Small intestine (tissue), 7 donors: ENCODE data around the gene MADD. TPM values are rescaled to one million over a fixed set of nuclear protein-coding genes. Genes with fewer than 3 reads are reported as not detected.

ENCODE experiments used
- DNase-seq, 2 donors: peaks; one replicate each; pipeline versions ENCODE4 v3.0.0 to v3.0.0-alpha.2; 2013
- FAIRE-seq: peaks from 2 replicates; lab custom pipeline; 2012; peaks lifted over from hg19 to GRCh38; lab: Jason Lieb, UNC
- H3K27ac ChIP-seq, 3 donors: one replicate each; pipeline ENCODE4 v1.5.1; 2013; ENCODE audit warnings: low read length in 2 of 3, mild to moderate bottlenecking in 2 of 3, control low read depth in 1 of 3, inconsistent platforms in 1 of 3, low read depth in 1 of 3, moderate library complexity in 1 of 3
- H3K27me3 ChIP-seq, 3 donors: one replicate each; pipeline ENCODE4 v1.6.1; 2013; ENCODE audit warnings: low read length in 3 of 3, inconsistent platforms in 1 of 3; ENCODE audit not compliant: control insufficient read depth in 3 of 3, insufficient read depth in 3 of 3
- H3K36me3 ChIP-seq, 3 donors: one replicate each; pipeline ENCODE4 v1.6.1; 2013; ENCODE audit warnings: low read length in 3 of 3, inconsistent platforms in 1 of 3, low read depth in 1 of 3, mild to moderate bottlenecking in 1 of 3, moderate library complexity in 1 of 3; ENCODE audit not compliant: control insufficient read depth in 3 of 3, insufficient read depth in 2 of 3
- H3K4me1 ChIP-seq, 3 donors: one replicate each; pipeline ENCODE4 v1.6.1; 2013; ENCODE audit warnings: low read length in 2 of 3, inconsistent platforms in 1 of 3, low read depth in 1 of 3, mild to moderate bottlenecking in 1 of 3, moderate library complexity in 1 of 3; ENCODE audit not compliant: control insufficient read depth in 3 of 3, insufficient read depth in 2 of 3
- H3K4me3 ChIP-seq, 3 donors: one replicate each; pipeline ENCODE4 v1.5.1; 2013; ENCODE audit warnings: low read length in 3 of 3, control low read depth in 1 of 3, inconsistent platforms in 1 of 3, low read depth in 1 of 3, mild to moderate bottlenecking in 1 of 3, moderate library complexity in 1 of 3
- H3K9me3 ChIP-seq, 2 donors: one replicate each; pipeline ENCODE4 v1.6.1; 2013; ENCODE audit warnings: low read depth in 1 of 2, low read length in 1 of 2; ENCODE audit not compliant: control insufficient read depth in 2 of 2, insufficient read depth in 1 of 2
- WGBS, 3 donors: extraction: QIAGEN DNeasy Blood & Tissue Kit; methylation state at CpG; one replicate each; pipeline ENCODE4 v1.1.7; 2013; 5-methylcytosine and 5-hydroxymethylcytosine counted together
- polyA plus RNA-seq, 4 donors: library from polyadenylated mRNA; stranded (reverse) in 3 of 4; unstranded in 1 of 4; fragments of 200-250 nt in 3 of 4; fragments of 120-200 nt in 1 of 4; gene quantifications; one replicate each; pipeline versions ENCODE4 v1.2.1 to v1.2.3, GENCODE V29; 2013
- donor health status: healthy with polysubstance abuse.
- donor health status: control.
- donor health status: control.
- donor health status: Bipolar disorder and iron deficiency.
- donor health status: healthy.

MADD gene
- polyA plus RNA-seq, 4 donors = 19.2 to 45.1 (median 25.8) TPM

DNA sequence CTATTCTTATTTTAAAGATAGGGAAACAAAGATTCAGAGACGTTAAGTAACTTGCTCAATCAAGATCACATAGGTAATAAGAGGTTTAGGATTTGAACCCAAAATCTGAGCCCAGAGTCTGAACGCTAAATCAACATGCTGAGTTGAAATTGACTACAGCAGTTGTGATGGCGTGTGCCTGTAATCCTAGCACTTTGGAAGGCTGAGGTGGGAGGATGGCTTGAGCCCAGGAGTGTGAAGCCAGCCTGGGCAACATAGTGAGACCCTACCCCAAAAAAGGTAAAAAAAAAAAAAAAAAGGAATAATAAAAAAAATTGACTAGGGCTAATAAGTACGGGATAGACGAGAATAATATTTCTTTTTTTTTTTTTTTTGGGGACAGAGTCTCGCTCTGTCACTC is 13.6 kb upstream of the MADD start:
- WGBS, 3 donors = 70 to 82% (median 82%) methylated on average over 6 of the region's 6 CpGs
- no peak for FAIRE-seq

DNA sequence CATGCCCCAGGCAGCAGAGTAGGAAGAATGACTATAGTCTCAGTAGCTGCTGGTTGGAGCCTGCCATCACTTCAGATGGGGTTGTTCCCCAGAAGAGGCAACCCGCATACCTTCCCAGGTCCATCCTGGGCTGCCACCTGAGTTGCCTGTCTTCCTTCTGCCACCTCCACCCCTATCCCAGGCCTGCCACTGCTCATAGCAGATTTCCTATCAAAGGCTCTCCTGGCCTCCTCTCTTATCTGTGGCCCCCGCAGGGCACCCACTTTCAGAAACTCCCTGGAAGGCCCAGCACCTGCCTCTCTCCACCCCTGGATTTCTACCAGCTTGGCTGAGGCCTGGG is 12.8 kb upstream of the MADD start:
- peaks cover 2 to 71% (median 21%) of the 10 kb centered on the region in 3 donors for H3K4me1 ChIP-seq
- no peak for FAIRE-seq
- WGBS, 3 donors = 16 to 40% (median 33%) methylated on average over 2 of the region's 2 CpGs
- H3K36me3 ChIP-seq = peaks cover 0 to 27% (median 0%) of the 10 kb centered on the region in 3 donors
- H3K27me3 ChIP-seq = no peaks in the 10 kb centered on the region
- peak overlapping the region; percentile 50 to 83 (median 80) for H3K27ac ChIP-seq
- no peak for DNase-seq
- no peaks in the 10 kb centered on the region for H3K9me3 ChIP-seq
- peak overlapping the region in 1 of 3 donors; percentile 56 for H3K4me3 ChIP-seq

More for the DNA sequence above, 13.6 kb upstream of the MADD start:
- Histone ChIP-seq H3K4me3 (no peak overlapping the region), H3K9me3 (no peaks in the 10 kb centered on the region), H3K27me3 (no peaks in the 10 kb centered on the region), H3K27ac (peak overlapping the region in 1 of 3 donors; percentile 99), H3K36me3 (peaks cover 0 to 19% (median 0%) of the 10 kb centered on the region in 3 donors), H3K4me1 (peaks cover 2 to 71% (median 21%) of the 10 kb centered on the region in 3 donors)
- DNase-seq = no peak

DNA sequence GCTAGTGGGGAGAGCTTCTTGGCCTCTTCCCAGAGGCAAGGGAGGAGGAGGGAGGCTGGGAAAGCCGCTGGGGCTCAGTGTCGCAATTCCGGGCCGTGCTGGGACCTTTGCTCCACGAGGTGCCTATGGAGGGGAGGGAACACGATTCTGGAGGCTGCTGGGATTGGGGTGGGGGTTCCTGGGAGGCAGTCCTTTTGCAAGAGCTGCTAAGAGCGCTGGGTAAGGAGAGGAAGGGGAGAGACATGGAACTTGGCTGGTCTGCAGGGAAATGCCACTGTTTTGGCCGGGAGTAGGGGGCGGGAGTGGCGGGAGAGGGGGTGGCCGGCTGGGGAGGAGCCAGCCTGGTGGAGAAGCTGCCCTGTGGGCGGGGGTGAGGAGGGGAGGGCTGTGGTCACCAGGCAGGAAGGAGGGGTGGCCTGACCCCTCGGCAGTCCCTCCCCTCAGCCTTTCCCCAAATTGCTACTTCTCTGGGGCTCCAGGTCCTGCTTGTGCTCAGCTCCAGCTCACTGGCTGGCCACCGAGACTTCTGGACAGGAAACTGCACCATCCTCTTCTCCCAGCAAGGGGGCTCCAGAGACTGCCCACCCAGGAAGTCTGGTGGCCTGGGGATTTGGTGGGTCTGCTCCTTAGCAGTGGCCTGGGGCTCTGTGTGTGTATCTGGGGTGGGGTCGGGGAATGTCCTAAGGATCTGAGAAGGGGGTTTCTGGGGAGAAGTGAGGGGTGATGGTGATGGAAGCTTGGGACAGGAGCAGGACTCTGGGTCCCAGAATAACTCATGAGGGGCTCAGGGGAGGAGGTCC is 12.2 kb upstream of the MADD start, which contains the start of gene NR1H3:
NR1H3 (plus strand) TSS at position 480 of the 800 bp plus-strand sequence. CDS start 1,221 bp downstream, outside the sequence.
- peak; percentile 89 to 91 for DNase-seq
- Histone ChIP-seq H3K4me1 (peaks cover 2 to 69% (median 21%) of the 10 kb centered on the region in 3 donors), H3K27me3 (no peaks in the 10 kb centered on the region), H3K4me3 (peak within 1 kb of the TSS in 2 of 3 donors; percentile 56 to 60), H3K27ac (peak within 1 kb of the TSS; percentile 71 to 83 (median 80)), H3K9me3 (no peaks in the 10 kb centered on the region), H3K36me3 (peaks cover 0 to 33% (median 0%) of the 10 kb centered on the region in 3 donors)
- WGBS, 3 donors = 9% methylated on average over 15 of the region's 15 CpGs
- no peak for FAIRE-seq

DNA sequence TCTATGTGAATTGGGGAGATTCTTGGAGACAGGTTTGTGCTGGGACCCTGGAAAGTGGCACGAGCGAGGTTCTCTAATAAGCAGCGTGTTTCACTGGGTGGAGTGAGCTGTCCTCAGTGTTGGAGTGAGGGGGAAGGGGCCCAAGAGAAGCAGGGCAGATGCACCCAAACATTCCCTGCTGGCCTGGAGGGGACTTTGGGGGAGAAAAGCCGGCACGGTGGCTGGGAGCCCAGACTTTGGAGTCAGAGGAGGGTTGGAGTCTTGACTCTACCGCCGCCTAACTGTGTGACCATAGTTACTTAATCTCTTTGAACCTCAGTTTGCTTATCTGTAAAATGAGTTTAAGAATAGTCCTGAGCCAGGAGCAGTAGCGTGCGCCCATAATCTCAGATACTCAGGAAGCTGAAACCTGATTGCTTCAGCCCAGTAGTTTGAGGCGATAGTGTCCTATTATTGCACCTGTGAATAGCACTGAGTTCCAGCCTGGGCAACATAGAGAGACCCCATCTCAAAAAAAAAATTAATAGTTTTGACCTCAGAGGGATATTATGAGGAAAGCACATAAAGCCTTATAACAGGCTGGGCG is 11.5 kb upstream of the MADD start:
- H3K27me3 ChIP-seq = no peaks in the 10 kb centered on the region
- no peaks in the 10 kb centered on the region for H3K9me3 ChIP-seq
- peak overlapping the region in 2 of 3 donors; percentile 56 to 60 for H3K4me3 ChIP-seq
- H3K36me3 ChIP-seq = peaks cover 0 to 37% (median 0%) of the 10 kb centered on the region in 3 donors
- WGBS, 3 donors = 27 to 49% (median 37%) methylated on average over 11 of the region's 11 CpGs
- FAIRE-seq = no peak
- H3K4me1 ChIP-seq = peaks cover 2 to 62% (median 21%) of the 10 kb centered on the region in 3 donors
- DNase-seq = no peak
- peak overlapping the region; percentile 71 to 83 (median 80) for H3K27ac ChIP-seq

DNA sequence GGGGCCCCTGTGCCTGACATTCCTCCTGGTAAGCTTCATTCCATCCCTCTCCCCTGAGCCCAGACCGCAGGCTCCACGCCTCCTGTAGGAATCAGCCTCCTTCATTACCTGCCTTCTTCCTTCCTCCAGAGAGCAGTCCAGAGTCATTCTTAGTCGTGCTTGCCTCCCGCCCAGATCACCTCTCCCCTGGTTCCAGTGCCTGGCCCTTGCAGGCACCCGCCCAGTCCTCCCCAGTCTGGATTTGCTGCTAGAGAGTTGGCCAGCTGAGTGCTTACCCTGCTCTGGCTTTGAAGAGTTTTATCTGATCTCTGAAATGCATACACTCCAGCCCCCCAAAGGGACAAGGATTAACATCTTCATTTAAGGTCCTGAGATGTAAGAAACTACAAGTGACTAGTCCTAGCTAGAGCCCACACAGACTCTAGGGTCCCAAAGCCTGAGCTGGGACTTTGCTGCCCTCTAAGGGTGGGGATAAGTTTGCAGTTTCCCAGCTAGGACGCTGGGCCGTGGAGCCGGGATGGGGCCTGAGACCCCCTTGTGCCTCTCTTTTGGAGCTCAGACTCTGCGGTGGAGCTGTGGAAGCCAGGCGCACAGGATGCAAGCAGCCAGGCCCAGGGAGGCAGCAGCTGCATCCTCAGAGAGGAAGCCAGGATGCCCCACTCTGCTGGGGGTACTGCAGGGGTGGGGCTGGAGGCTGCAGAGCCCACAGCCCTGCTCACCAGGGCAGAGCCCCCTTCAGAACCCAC is 10.5 kb upstream of the MADD start:
- Histone ChIP-seq H3K27ac (peak overlapping the region in 2 of 3 donors; percentile 40 to 83), H3K9me3 (no peaks in the 10 kb centered on the region), H3K36me3 (peaks cover 0 to 42% (median 0%) of the 10 kb centered on the region in 3 donors), H3K4me1 (peaks cover 2 to 52% (median 15%) of the 10 kb centered on the region in 3 donors), H3K27me3 (no peaks in the 10 kb centered on the region), H3K4me3 (peak overlapping the region in 1 of 3 donors; percentile 56)
- DNase-seq (peak; percentile 71 to 76), FAIRE-seq (no peak)
- 23 to 43% (median 42%) methylated on average over 10 of the region's 10 CpGs for WGBS, 3 donors

DNA sequence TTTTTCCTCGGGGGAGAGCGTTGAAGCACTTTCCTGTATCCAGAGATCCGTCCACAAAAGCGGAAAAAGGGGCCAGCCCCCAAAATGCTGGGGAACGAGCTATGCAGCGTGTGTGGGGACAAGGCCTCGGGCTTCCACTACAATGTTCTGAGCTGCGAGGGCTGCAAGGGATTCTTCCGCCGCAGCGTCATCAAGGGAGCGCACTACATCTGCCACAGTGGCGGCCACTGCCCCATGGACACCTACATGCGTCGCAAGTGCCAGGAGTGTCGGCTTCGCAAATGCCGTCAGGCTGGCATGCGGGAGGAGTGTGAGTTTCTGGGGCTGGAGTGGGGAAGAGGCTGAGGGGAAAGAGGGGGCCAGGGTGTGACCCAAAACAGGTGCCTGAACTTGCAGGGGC is 9.6 kb upstream of the MADD start:
- H3K9me3 ChIP-seq = no peaks in the 10 kb centered on the region
- H3K36me3 ChIP-seq = peaks cover 0 to 45% (median 0%) of the 10 kb centered on the region in 3 donors
- WGBS, 3 donors = 92% methylated on average over 19 of the region's 19 CpGs
- DNase-seq = no peak
- H3K27me3 ChIP-seq = no peaks in the 10 kb centered on the region
- H3K4me3 ChIP-seq = no peak overlapping the region
- H3K27ac ChIP-seq = no peak overlapping the region
- peaks cover 2 to 43% (median 14%) of the 10 kb centered on the region in 3 donors for H3K4me1 ChIP-seq
- no peak for FAIRE-seq

DNA sequence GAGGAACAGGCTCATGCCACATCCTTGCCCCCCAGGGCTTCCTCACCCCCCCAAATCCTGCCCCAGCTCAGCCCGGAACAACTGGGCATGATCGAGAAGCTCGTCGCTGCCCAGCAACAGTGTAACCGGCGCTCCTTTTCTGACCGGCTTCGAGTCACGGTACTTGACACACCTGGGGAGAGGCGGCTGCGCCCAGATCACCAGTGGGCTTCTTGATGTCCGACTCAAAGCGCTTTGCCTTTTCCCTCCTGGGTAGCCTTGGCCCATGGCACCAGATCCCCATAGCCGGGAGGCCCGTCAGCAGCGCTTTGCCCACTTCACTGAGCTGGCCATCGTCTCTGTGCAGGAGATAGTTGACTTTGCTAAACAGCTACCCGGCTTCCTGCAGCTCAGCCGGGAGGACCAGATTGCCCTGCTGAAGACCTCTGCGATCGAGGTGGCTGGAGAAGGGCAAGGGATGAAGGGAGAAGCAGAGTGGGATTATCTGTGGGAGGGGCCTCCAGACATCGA is 8.6 kb upstream of the MADD start:
- FAIRE-seq (no peak), DNase-seq (no peak)
- WGBS, 3 donors = 87 to 90% (median 88%) methylated on average over 22 of the region's 22 CpGs
- Histone ChIP-seq H3K27me3 (no peaks in the 10 kb centered on the region), H3K4me3 (no peak overlapping the region), H3K9me3 (no peaks in the 10 kb centered on the region), H3K27ac (no peak overlapping the region), H3K4me1 (peaks cover 2 to 35% (median 14%) of the 10 kb centered on the region in 3 donors), H3K36me3 (peaks cover 0 to 54% (median 0%) of the 10 kb centered on the region in 3 donors)

DNA sequence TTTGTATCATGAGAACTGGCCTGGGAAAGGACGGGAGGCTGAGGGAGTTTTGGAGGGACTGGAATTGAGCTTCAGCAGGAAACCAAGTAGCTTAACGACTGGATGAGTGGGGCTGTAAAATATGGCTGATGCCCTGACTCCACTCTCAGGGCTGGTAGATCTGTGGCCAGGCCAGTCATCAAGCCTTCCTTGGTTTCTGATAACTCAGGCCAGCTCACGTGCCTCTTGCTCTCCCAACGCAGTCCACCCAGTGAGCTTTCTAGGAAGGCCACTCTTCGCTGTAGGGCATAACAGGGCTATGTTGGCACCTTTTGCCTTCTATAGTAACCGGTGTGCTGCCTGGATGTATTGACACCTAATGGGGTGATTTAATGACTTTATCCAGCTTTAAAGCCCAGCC is 5.8 kb upstream of the MADD start:
- DNase-seq = no peak
- Histone ChIP-seq H3K4me3 (no peak overlapping the region), H3K36me3 (peaks cover 0 to 77% (median 4%) of the 10 kb centered on the region in 3 donors), H3K4me1 (peaks cover 0 to 24% (median 2%) of the 10 kb centered on the region in 3 donors), H3K27me3 (no peaks in the 10 kb centered on the region), H3K27ac (peak overlapping the region in 1 of 3 donors; percentile 6), H3K9me3 (no peaks in the 10 kb centered on the region)
- WGBS, 3 donors = 82 to 93% (median 87%) methylated on average over 6 of the region's 6 CpGs
- FAIRE-seq = no peak
